ES-I3 (cell line): ENCODE data around the gene HDGFL2.

Source experiments
- H3K36me3 ChIP-seq: 2 replicates; pipeline ENCODE4 v1.6.1; 2013; ENCODE audit warnings: mild to moderate bottlenecking, low read length, control low read depth, moderate library complexity; ENCODE audit not compliant: insufficient read depth
- H3K4me1 ChIP-seq: 2 replicates; pipeline ENCODE4 v1.6.1; 2013; ENCODE audit warnings: mild to moderate bottlenecking, control low read depth, low read length; ENCODE audit not compliant: insufficient read depth
- H3K9ac ChIP-seq: 2 replicates; pipeline ENCODE4 v1.6.1; 2013; ENCODE audit warnings: low read depth, mild to moderate bottlenecking, low read length, moderate library complexity
- H3K9me3 ChIP-seq: 2 replicates; pipeline ENCODE4 v1.6.1; 2013; ENCODE audit warnings: mild to moderate bottlenecking, low read length, moderate library complexity; ENCODE audit not compliant: control insufficient read depth, insufficient read depth

HDGFL2 gene

DNA sequence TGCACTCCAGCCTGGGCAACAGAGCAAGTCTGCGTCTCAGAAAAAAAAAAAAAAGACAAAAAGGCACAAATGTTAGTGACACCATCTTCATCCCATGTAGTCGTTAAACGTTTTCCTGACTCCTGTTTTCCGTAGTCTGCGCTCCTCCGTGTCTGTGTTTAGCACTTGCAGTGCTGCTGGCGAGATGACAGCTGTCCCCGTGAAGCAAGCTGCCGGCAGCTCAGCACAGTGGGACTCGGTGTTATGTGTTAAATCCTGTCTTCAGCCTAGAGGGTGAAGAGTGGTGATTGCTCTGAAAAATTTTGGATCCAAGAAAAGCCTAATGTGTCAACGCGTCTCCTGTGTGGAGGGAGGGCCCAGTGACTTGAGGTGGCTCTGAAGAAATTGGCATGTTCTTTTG is 32.9 kb upstream of the HDGFL2 start:
- Histone ChIP-seq H3K9me3 (no peaks in the 10 kb centered on the region), H3K4me1 (no peaks in the 10 kb centered on the region), H3K36me3 (peaks cover 23% of the 10 kb centered on the region), H3K9ac (no peak overlapping the region)

- Histone ChIP-seq H3K36me3 (peaks cover 16% of the 10 kb centered on the region), H3K9me3 (no peaks in the 10 kb centered on the region), H3K9ac (no peak overlapping the region), H3K4me1 (no peaks in the 10 kb centered on the region)
These were observed 29.9 kb upstream of the HDGFL2 start for GRCh38 chr19:4441994-4442818.

DNA sequence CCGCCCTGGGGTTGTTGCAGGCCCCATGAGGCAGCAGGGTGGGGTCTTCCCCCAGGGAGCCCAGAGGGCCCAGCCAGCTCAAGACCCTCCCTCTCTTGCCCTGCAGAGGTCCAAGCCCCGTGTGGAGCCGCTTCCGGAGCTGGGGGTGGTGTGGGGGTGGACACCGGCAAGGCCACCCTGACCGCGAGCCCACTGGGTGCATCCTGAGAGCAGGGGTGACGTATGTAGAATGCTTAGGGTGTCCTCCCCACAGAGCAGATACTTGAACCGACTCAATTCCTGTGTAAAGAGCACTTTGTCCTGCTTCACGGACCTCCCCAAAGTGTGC is 29.3 kb upstream of the HDGFL2 start:
- Histone ChIP-seq H3K9me3 (no peaks in the 10 kb centered on the region), H3K36me3 (peaks cover 18% of the 10 kb centered on the region), H3K9ac (no peak overlapping the region), H3K4me1 (no peaks in the 10 kb centered on the region)

GRCh38 chr19:4443188-4443587 is 28.9 kb upstream of the HDGFL2 start:
- Histone ChIP-seq H3K36me3 (peaks cover 17% of the 10 kb centered on the region), H3K4me1 (no peaks in the 10 kb centered on the region), H3K9ac (no peak overlapping the region), H3K9me3 (no peaks in the 10 kb centered on the region)

DNA sequence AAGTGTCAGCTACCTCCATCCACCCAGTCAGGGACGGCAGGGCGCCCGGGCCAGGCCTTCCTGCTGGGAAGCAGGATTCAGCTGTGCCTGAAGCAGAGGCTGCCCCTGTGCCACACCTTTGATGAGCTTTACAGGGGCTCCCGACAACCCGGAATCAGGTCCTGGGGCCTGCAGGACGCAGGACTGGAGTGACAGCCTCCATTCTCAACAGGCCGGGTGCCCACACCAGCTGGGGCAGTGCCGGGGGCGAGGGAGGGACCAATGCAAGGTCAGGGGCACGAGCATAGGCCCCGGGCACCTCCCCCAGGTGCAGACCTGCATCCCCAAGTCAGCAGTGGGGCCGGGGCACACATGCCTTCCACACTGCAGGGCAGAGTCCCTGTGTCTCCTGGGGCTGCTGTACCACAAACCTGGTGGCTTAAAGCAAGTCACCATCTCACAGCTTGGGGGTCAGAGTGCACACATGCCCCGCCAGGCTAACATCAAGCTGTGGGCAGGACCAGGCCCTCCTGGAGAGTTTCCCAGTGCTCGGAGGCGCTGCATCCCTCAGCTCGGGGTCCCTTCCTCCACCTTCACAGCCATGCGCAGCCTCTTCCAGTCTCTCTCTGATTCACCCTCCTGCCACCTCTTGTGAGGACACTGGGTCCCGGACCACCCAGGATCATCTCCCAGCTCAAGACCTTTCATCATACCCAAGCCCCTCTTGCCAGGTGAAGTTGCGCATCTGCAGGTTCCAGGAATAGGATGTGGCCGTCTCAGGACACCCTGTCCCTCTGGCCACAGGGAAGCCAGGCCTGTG is 27.9 kb upstream of the HDGFL2 start:
- H3K4me1 ChIP-seq: no peaks in the 10 kb centered on the region
- H3K9me3 ChIP-seq: no peaks in the 10 kb centered on the region
- H3K9ac ChIP-seq: no peak overlapping the region
- peaks cover 11% of the 10 kb centered on the region for H3K36me3 ChIP-seq

GRCh38 chr19:4444765-4445741 is 27.0 kb upstream of the HDGFL2 start:
- Histone ChIP-seq H3K36me3 (peaks cover 7% of the 10 kb centered on the region; the same call in 1 of the 2 replicates), H3K4me1 (no peaks in the 10 kb centered on the region), H3K9me3 (no peaks in the 10 kb centered on the region), H3K9ac (no peak overlapping the region)

DNA sequence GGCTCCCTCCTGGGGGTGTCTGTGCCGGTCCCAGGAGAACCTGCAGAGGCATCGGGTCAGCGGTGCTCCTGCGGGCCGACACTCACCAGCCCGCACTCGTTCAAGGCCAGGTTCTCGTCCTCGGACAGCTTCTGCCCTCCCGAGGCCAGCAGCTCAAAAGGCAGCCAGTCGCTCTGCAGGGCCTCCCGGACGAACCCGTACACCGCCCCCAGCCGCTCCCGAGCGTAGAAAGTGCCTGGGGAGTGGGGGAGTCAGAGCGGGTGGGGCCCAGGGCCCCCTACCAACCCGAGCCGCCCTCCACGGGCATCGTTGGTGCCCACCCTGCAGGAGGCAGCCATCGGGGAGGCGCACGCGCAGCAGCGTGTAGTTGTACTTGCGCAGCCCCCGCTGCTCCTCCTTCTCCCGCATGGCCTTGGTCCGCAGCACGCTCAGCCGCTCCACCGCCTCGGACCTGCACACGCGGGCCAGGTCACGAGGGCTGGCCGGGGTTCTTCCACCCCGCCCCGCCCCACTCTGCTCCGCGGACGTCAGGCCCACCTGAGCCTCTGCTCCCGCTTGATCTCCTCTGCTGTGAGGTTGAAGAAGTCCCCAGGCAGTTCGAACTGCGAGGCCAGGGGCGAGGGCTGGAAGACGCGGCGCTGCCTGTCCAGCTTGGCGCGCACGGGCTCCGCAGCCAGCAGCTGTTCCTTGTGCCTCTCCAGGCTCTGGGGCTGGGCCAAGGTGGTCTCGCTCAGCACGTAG is 26.0 kb upstream of the HDGFL2 start:
- H3K36me3 ChIP-seq: peaks cover 7% of the 10 kb centered on the region; the same call in 1 of the 2 replicates
- H3K9me3 ChIP-seq: no peaks in the 10 kb centered on the region
- no peak overlapping the region for H3K9ac ChIP-seq
- no peaks in the 10 kb centered on the region for H3K4me1 ChIP-seq

DNA sequence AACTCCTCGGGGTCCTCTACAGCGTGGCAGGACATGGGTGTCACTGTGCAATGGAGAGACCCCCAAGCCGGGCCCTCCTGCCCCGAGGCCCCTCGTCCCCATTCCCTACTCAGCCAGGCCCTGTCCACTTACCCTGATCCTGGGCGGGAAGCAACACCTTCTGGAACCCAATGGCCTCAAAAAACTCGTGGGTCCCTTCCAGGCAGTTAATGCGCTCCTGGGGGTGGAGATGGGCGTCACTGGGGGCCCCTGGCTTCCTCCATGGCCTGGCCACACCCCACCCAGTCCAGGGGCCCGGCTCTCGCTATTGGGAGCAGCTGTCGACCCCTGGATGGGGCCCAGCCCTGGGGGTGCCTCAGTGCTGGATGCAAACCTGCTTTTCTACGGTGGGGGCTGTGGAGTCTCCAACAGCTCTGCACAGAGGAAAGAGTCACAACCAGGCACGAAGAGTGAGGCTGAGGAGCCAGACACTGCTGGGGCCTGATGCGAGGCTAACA is 25.3 kb upstream of the HDGFL2 start:
- Histone ChIP-seq H3K9me3 (no peaks in the 10 kb centered on the region), H3K4me1 (no peaks in the 10 kb centered on the region), H3K9ac (no peak overlapping the region), H3K36me3 (peaks cover 7% of the 10 kb centered on the region; the same call in 1 of the 2 replicates)

- Histone ChIP-seq H3K9me3 (no peaks in the 10 kb centered on the region), H3K9ac (no peak overlapping the region), H3K36me3 (0 out of 2 replicates have a peak, but pooled peaks cover 3% of the 10 kb centered on the region), H3K4me1 (no peaks in the 10 kb centered on the region)
These were observed 24.6 kb upstream of the HDGFL2 start for GRCh38 chr19:4447327-4448146.

GRCh38 chr19:4448147-4448985 is 23.7 kb upstream of the HDGFL2 start:
- no peaks in the 10 kb centered on the region for H3K4me1 ChIP-seq
- H3K9ac ChIP-seq: no peak overlapping the region
- 0 out of 2 replicates have a peak, but pooled peaks cover 3% of the 10 kb centered on the region for H3K36me3 ChIP-seq
- H3K9me3 ChIP-seq: no peaks in the 10 kb centered on the region

- no peaks in the 10 kb centered on the region for H3K9me3 ChIP-seq
- H3K4me1 ChIP-seq: no peaks in the 10 kb centered on the region
- 0 out of 2 replicates have a peak, but pooled peaks cover 3% of the 10 kb centered on the region for H3K36me3 ChIP-seq
- no peak overlapping the region for H3K9ac ChIP-seq
These were observed 23.0 kb upstream of the HDGFL2 start for GRCh38 chr19:4449022-4449638.

DNA sequence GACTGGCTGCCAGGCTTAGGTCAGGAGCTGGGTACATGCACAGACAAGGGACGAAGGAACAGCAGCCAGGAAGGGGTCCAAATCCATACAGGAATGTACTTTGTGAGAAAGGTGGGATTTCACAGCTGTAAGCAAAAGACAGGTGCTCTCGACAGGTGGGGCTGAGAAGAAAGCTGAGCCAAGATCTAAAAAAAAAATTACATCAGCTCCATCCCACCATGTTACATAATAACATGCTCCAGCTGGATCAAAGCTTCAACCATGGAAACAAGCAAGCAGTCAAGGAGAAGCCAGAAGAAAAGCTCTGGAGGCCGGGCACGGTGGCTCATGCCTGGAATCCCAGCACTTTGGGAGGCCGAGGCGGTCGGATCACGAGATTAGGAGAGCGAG is 22.5 kb upstream of the HDGFL2 start:
- Histone ChIP-seq H3K4me1 (no peaks in the 10 kb centered on the region; the same call in 1 of the 2 replicates), H3K9me3 (no peaks in the 10 kb centered on the region), H3K36me3 (0 out of 2 replicates have a peak, but pooled peaks cover 3% of the 10 kb centered on the region), H3K9ac (no peak overlapping the region)
